ENCODE data around the gene PYROXD2. TPM values are rescaled to one million over a fixed set of nuclear protein-coding genes. Genes with fewer than 3 reads are reported as not detected.

The PYROXD2 gene
- total RNA-seq, 1 donor from 2014 or later: 2.9 TPM

DNA sequence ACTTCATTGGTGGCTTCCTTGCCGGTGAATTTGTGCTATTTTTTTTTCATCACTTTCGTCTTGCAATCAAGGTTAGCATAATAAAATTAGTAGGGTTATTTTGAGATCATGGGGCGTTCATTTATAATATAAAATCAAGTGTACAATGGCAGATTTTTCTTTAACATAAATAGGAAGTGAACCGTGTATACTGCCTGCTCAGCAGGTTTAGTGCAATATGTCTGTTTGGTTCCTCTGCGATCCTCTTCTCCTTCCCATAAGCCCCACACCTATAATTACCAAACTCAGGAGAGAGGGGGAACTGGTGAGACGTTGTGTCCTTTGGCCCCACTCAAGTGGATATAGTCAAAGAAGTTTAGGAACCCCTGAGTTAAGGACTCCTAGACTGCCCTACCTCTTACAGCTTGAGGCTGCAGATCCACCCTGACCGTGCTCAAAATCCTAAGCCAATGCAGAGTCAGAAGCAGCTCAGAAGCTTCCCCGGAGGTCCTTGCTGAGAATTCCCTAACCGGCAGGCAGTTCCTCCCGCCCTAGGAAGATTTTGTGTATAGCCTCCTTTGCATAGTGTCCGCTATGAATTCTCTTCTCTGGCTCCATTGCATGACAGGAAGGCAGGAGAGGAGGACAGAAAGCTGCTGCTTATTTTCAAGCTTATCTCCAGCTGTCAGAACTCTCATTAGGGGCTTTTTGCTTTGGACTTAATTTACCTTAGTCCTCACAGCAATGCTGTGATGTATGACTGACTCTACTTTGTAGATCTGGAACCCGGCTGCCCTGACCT, 41.5 kb downstream of the PYROXD2 start:
- no peak for DNase-seq (ENCODE audit: low spot score)
- no peaks in the 10 kb centered on the region for H3K4me1 Mint-ChIP-seq (ENCODE audit: low read depth)
- H3K4me3 Mint-ChIP-seq: no peak overlapping the region
- H3K36me3 Mint-ChIP-seq (ENCODE audit: low read depth): no peaks in the 10 kb centered on the region
- intact Hi-C loops (cut with micrococcal nuclease): no loop called here
- H3K27me3 Mint-ChIP-seq (ENCODE audit: insufficient read depth): peaks cover 7% of the 10 kb centered on the region
- H3K9me3 Mint-ChIP-seq: peaks cover 4% of the 10 kb centered on the region
- no peak overlapping the region for H3K27ac Mint-ChIP-seq

- no peaks in the 10 kb centered on the region for H3K4me1 Mint-ChIP-seq (ENCODE audit: low read depth)
- H3K9me3 Mint-ChIP-seq: no peaks in the 10 kb centered on the region
- no peak for DNase-seq (ENCODE audit: low spot score)
- no peak overlapping the region for H3K4me3 Mint-ChIP-seq
- H3K27me3 Mint-ChIP-seq (ENCODE audit: insufficient read depth): peaks cover 10% of the 10 kb centered on the region
- intact Hi-C loops (cut with micrococcal nuclease): no loop called here
- H3K36me3 Mint-ChIP-seq (ENCODE audit: low read depth): no peaks in the 10 kb centered on the region
- no peak overlapping the region for H3K27ac Mint-ChIP-seq
These were observed 43.9 kb downstream of the PYROXD2 start for GRCh38 chr10:98370831-98371820.

- peaks cover 6% of the 10 kb centered on the region for H3K27me3 Mint-ChIP-seq (ENCODE audit: insufficient read depth)
- no peaks in the 10 kb centered on the region for H3K9me3 Mint-ChIP-seq
- H3K4me3 Mint-ChIP-seq: no peak overlapping the region
- no peak overlapping the region for H3K27ac Mint-ChIP-seq
- intact Hi-C loops (cut with micrococcal nuclease): no loop called here
- H3K36me3 Mint-ChIP-seq (ENCODE audit: low read depth): no peaks in the 10 kb centered on the region
- no peak for DNase-seq (ENCODE audit: low spot score)
- H3K4me1 Mint-ChIP-seq (ENCODE audit: low read depth): no peaks in the 10 kb centered on the region
These were observed 45.2 kb downstream of the PYROXD2 start for GRCh38 chr10:98369801-98370200.

DNA sequence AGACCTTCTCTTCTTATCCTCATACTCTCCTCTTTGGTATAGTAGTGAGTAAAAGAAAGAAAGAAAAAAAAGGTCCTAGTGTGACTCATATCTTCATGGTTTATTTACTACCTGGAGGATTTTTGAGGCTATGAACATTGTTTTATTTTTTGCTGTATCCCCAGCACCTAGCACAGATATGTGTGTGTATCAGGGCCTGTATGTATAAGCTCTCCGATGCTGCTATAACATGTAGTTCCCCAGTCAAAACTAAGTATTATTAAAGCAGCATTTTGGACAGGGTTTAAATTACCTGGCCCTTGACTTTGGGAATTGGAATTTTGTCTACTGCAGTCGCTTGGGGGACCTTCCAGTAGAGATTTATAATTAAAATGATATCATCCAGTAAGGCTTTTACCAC, 46.3 kb downstream of the PYROXD2 start:
- Mint-ChIP-seq H3K27ac (no peak overlapping the region), H3K27me3 (ENCODE audit: insufficient read depth) (peaks cover 4% of the 10 kb centered on the region), H3K4me1 (ENCODE audit: low read depth) (no peaks in the 10 kb centered on the region), H3K9me3 (no peaks in the 10 kb centered on the region), H3K4me3 (no peak overlapping the region), H3K36me3 (ENCODE audit: low read depth) (no peaks in the 10 kb centered on the region)
- intact Hi-C loops (cut with micrococcal nuclease): no loop called here
- DNase-seq (ENCODE audit: low spot score): no peak

DNA sequence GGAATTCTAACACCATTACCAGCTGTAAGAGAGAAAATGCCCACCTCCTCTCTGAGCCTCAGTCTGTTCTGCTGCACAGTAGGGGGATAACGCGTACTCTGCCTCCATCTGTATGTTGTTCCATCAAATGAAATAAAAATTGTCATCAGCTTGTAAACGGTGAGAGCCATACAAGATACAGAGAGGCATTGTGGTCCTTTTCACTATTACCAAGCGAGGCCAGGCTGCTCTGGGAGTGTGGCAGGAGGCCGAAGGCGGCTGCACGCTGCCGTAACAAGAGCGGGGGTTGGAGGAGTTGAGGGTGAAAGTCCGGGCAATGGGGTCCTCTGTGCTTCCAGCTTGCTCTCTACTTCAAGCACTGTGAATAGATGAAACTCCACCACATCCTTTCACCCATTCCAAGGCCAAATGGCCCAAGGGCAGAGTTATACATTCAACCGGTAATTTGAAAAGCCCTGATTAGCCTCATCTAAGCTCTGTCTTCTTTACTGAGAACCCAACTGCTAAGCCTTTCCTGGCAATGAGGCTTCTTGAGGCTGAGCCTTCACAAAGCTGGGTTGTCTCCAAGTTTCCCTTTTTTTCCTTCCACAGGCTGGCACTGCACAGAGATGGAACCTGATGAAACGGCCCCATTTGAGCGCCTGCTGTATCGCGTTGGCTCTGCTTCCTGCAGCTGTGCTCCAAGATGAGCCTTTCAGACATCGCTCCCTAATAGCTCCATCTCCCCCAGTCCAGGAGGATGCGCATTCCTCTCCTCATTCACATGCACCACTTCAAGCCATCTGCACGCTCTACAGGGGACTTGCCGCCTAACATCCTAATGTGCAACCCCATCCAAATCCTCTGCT, 47.2 kb downstream of the PYROXD2 start:
- Mint-ChIP-seq H3K27me3 (ENCODE audit: insufficient read depth) (peaks cover 4% of the 10 kb centered on the region), H3K36me3 (ENCODE audit: low read depth) (no peaks in the 10 kb centered on the region)

GRCh38 chr10:98366062-98366530, 48.9 kb downstream of the PYROXD2 start:
- DNase-seq (ENCODE audit: low spot score): no peak
- Mint-ChIP-seq H3K4me3 (no peak overlapping the region), H3K9me3 (no peaks in the 10 kb centered on the region), H3K4me1 (ENCODE audit: low read depth) (peaks cover 4% of the 10 kb centered on the region), H3K27ac (no peak overlapping the region), H3K36me3 (ENCODE audit: low read depth) (no peaks in the 10 kb centered on the region), H3K27me3 (ENCODE audit: insufficient read depth) (peaks cover 4% of the 10 kb centered on the region)
- intact Hi-C loops (cut with micrococcal nuclease): no loop called here

More for the DNA sequence above, 47.2 kb downstream of the PYROXD2 start:
- no peaks in the 10 kb centered on the region for H3K4me1 Mint-ChIP-seq (ENCODE audit: low read depth)
- DNase-seq (ENCODE audit: low spot score): no peak
- intact Hi-C loops (cut with micrococcal nuclease): no loop called here
- no peak overlapping the region for H3K27ac Mint-ChIP-seq
- H3K4me3 Mint-ChIP-seq: no peak overlapping the region
- no peaks in the 10 kb centered on the region for H3K9me3 Mint-ChIP-seq

DNA sequence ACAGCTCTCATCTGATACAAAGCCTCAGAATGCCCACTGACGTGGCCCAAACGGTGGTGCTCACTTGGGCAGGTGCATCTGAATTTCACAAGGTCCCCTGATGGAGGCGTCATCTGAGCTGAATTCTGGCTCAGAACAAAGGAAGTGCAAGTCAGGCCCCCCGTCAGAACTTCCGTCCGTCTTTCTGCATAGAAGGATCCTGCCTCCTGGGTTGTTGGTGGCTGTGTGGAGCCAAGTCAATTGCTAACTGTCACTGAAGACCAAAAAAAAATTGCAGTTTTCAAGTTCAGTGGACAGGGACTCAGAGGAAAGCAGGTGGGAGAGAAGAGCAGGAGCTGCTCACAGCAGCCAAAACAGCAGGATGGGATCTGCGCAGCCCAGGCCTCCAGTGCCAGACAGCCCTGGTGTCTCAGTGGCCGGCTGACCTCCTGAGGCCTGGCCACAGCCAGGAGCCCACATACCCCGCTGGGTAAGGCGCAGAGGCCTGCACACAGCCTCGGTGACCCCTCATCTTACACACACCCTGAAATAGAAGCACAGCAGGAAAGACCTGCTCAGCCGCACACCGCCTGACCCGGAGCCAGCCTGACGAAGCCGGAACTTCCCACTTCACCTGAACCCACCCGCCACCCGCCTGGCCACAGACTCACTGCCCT, 49.4 kb downstream of the PYROXD2 start:
- intact Hi-C loops (cut with micrococcal nuclease): no loop called here
- Mint-ChIP-seq H3K9me3 (no peaks in the 10 kb centered on the region), H3K27me3 (ENCODE audit: insufficient read depth) (peaks cover 4% of the 10 kb centered on the region), H3K27ac (no peak overlapping the region), H3K36me3 (ENCODE audit: low read depth) (no peaks in the 10 kb centered on the region), H3K4me3 (no peak overlapping the region), H3K4me1 (ENCODE audit: low read depth) (peaks cover 4% of the 10 kb centered on the region)
- DNase-seq (ENCODE audit: low spot score): no peak

- Mint-ChIP-seq H3K9me3 (no peaks in the 10 kb centered on the region), H3K27me3 (ENCODE audit: insufficient read depth) (peaks cover 10% of the 10 kb centered on the region), H3K27ac (no peak overlapping the region), H3K4me1 (ENCODE audit: low read depth) (peaks cover 4% of the 10 kb centered on the region), H3K36me3 (ENCODE audit: low read depth) (no peaks in the 10 kb centered on the region), H3K4me3 (no peak overlapping the region)
- intact Hi-C loops (cut with micrococcal nuclease): no loop called here
- no peak for DNase-seq (ENCODE audit: low spot score)
These were observed 50.4 kb downstream of the PYROXD2 start for GRCh38 chr10:98364432-98365102.

DNA sequence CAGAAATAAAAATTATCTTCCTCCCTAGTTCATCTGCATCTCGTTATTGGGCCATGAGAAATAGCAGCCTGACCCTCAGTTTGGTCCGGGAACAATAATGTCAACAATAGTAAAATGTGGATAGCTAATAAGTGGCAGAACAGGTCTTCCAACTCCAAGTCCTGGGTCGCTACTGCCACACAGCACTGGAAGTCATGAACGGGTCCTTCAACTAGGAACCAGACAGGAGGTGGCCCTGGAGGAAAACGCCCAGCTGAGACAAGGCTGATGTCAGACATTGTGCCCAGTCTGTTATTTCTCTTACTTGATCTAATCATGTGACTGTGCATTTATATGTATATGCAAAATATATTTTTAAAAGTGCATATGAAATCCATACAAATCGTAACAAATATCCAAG, 51.8 kb downstream of the PYROXD2 start:
- Mint-ChIP-seq H3K27ac (no peak overlapping the region), H3K4me1 (ENCODE audit: low read depth) (peaks cover 4% of the 10 kb centered on the region), H3K4me3 (no peak overlapping the region), H3K36me3 (ENCODE audit: low read depth) (no peaks in the 10 kb centered on the region), H3K27me3 (ENCODE audit: insufficient read depth) (peaks cover 13% of the 10 kb centered on the region), H3K9me3 (no peaks in the 10 kb centered on the region)
- intact Hi-C loops (cut with micrococcal nuclease): no loop called here
- DNase-seq (ENCODE audit: low spot score): no peak

- Mint-ChIP-seq H3K27me3 (ENCODE audit: insufficient read depth) (peaks cover 16% of the 10 kb centered on the region), H3K4me1 (ENCODE audit: low read depth) (peaks cover 4% of the 10 kb centered on the region)
- intact Hi-C loops (cut with micrococcal nuclease): no loop called here
These were observed 53.6 kb downstream of the PYROXD2 start for GRCh38 chr10:98361131-98362025.

GRCh38 chr10:98357194-98357822, 57.7 kb downstream of the PYROXD2 start:
- no peak overlapping the region for H3K4me3 Mint-ChIP-seq
- no peaks in the 10 kb centered on the region for H3K9me3 Mint-ChIP-seq
- peaks cover 29% of the 10 kb centered on the region for H3K27me3 Mint-ChIP-seq (ENCODE audit: insufficient read depth)
- DNase-seq (ENCODE audit: low spot score): no peak
- H3K36me3 Mint-ChIP-seq (ENCODE audit: low read depth): no peaks in the 10 kb centered on the region
- H3K4me1 Mint-ChIP-seq (ENCODE audit: low read depth): peaks cover 4% of the 10 kb centered on the region
- intact Hi-C loops (cut with micrococcal nuclease): no loop called here
- H3K27ac Mint-ChIP-seq: no peak overlapping the region

More at GRCh38 chr10:98361131-98362025, 53.6 kb downstream of the PYROXD2 start:
- no peak overlapping the region for H3K4me3 Mint-ChIP-seq
- H3K27ac Mint-ChIP-seq: no peak overlapping the region
- no peaks in the 10 kb centered on the region for H3K9me3 Mint-ChIP-seq
- no peak for DNase-seq (ENCODE audit: low spot score)
- H3K36me3 Mint-ChIP-seq (ENCODE audit: low read depth): no peaks in the 10 kb centered on the region

Measured in activated T-helper 1 cell treated with anti-CD3 and anti-CD28 coated beads, Interleukin-12 subunit alpha, Interleukin-12 subunit beta, Interleukin-2, Interleukin-4 antibody, amounts not matched to agents 30 ng/mL and 10 ng/mL and 1 ng/mL, durations not matched to agents 14 hours and 24 hours and 36 hours (primary cell).